ENCODE results near the gene TMEM272.

The TMEM272 gene

GRCh38 chr13:51783428-51784094, 61.4 kb downstream of the TMEM272 start:
- no peak for DNase-seq (ENCODE audit: low read depth in 1 of 2, low spot score in 1 of 2)

- DNase-seq (ENCODE audit: low read depth in 1 of 2, low spot score in 1 of 2) = no peak
Measured at GRCh38 chr13:51782026-51782710, 62.8 kb downstream of the TMEM272 start.

- no peak for DNase-seq (ENCODE audit: low read depth in 1 of 2, low spot score in 1 of 2)
Measured at GRCh38 chr13:51781246-51782022, 63.5 kb downstream of the TMEM272 start.

- DNase-seq (ENCODE audit: low read depth in 1 of 2, low spot score in 1 of 2) = no peak
Measured at GRCh38 chr13:51780099-51780498, 64.9 kb downstream of the TMEM272 start.

GRCh38 chr13:51778392-51778791, 66.6 kb downstream of the TMEM272 start:
- DNase-seq (ENCODE audit: low read depth in 1 of 2, low spot score in 1 of 2) = no peak

- no peak for DNase-seq (ENCODE audit: low read depth in 1 of 2, low spot score in 1 of 2)
Measured at GRCh38 chr13:51777921-51778320, 67.1 kb downstream of the TMEM272 start.

- no peak for DNase-seq (ENCODE audit: low read depth in 1 of 2, low spot score in 1 of 2)
Measured at GRCh38 chr13:51776179-51776578, 68.8 kb downstream of the TMEM272 start.

GRCh38 chr13:51773515-51773914, 71.5 kb downstream of the TMEM272 start:
- no peak for DNase-seq (ENCODE audit: low read depth in 1 of 2, low spot score in 1 of 2)

GRCh38 chr13:51772781-51773180, 72.2 kb downstream of the TMEM272 start:
- no peak for DNase-seq (ENCODE audit: low read depth in 1 of 2, low spot score in 1 of 2)

- DNase-seq (ENCODE audit: low read depth in 1 of 2, low spot score in 1 of 2) = no peak
Measured at GRCh38 chr13:51772105-51772455, 72.9 kb downstream of the TMEM272 start.

GRCh38 chr13:51771418-51772104, 73.4 kb downstream of the TMEM272 start:
- DNase-seq (ENCODE audit: low read depth in 1 of 2, low spot score in 1 of 2) = no peak

- DNase-seq (ENCODE audit: low read depth in 1 of 2, low spot score in 1 of 2) = no peak
Measured at GRCh38 chr13:51770681-51771417, 74.1 kb downstream of the TMEM272 start.

GRCh38 chr13:51770160-51770559, 74.8 kb downstream of the TMEM272 start:
- no peak for DNase-seq (ENCODE audit: low read depth in 1 of 2, low spot score in 1 of 2)

GRCh38 chr13:51769455-51770127, 75.4 kb downstream of the TMEM272 start:
- DNase-seq (ENCODE audit: low read depth in 1 of 2, low spot score in 1 of 2) = no peak

GRCh38 chr13:51768976-51769375, 76.0 kb downstream of the TMEM272 start:
- DNase-seq (ENCODE audit: low read depth in 1 of 2, low spot score in 1 of 2) = no peak

GRCh38 chr13:51768378-51768921, 76.5 kb downstream of the TMEM272 start:
- DNase-seq (ENCODE audit: low read depth in 1 of 2, low spot score in 1 of 2) = no peak

- DNase-seq (ENCODE audit: low read depth in 1 of 2, low spot score in 1 of 2) = no peak
Measured at GRCh38 chr13:51767100-51767499, 77.9 kb downstream of the TMEM272 start.

- no peak for DNase-seq (ENCODE audit: low read depth in 1 of 2, low spot score in 1 of 2)
Measured at GRCh38 chr13:51765142-51765515, 79.8 kb downstream of the TMEM272 start.

- DNase-seq (ENCODE audit: low read depth in 1 of 2, low spot score in 1 of 2) = peak in 1 of 2 donors; percentile 42
Measured at GRCh38 chr13:51764184-51765141, 80.5 kb downstream of the TMEM272 start.
